GM19023 (cell line): Measurements from ENCODE around the gene KBTBD7.

Source experiments
- ATAC-seq: cut with Tn5 transposase; IDR thresholded peaks from one replicate; pipeline ENCODE4 v1.9.1; 2021; ENCODE audit warnings: mild to moderate bottlenecking, moderate library complexity; ENCODE audit not compliant: unreplicated experiment

KBTBD7 gene, protein sequence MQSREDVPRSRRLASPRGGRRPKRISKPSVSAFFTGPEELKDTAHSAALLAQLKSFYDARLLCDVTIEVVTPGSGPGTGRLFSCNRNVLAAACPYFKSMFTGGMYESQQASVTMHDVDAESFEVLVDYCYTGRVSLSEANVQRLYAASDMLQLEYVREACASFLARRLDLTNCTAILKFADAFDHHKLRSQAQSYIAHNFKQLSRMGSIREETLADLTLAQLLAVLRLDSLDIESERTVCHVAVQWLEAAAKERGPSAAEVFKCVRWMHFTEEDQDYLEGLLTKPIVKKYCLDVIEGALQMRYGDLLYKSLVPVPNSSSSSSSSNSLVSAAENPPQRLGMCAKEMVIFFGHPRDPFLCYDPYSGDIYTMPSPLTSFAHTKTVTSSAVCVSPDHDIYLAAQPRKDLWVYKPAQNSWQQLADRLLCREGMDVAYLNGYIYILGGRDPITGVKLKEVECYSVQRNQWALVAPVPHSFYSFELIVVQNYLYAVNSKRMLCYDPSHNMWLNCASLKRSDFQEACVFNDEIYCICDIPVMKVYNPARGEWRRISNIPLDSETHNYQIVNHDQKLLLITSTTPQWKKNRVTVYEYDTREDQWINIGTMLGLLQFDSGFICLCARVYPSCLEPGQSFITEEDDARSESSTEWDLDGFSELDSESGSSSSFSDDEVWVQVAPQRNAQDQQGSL

DNA sequence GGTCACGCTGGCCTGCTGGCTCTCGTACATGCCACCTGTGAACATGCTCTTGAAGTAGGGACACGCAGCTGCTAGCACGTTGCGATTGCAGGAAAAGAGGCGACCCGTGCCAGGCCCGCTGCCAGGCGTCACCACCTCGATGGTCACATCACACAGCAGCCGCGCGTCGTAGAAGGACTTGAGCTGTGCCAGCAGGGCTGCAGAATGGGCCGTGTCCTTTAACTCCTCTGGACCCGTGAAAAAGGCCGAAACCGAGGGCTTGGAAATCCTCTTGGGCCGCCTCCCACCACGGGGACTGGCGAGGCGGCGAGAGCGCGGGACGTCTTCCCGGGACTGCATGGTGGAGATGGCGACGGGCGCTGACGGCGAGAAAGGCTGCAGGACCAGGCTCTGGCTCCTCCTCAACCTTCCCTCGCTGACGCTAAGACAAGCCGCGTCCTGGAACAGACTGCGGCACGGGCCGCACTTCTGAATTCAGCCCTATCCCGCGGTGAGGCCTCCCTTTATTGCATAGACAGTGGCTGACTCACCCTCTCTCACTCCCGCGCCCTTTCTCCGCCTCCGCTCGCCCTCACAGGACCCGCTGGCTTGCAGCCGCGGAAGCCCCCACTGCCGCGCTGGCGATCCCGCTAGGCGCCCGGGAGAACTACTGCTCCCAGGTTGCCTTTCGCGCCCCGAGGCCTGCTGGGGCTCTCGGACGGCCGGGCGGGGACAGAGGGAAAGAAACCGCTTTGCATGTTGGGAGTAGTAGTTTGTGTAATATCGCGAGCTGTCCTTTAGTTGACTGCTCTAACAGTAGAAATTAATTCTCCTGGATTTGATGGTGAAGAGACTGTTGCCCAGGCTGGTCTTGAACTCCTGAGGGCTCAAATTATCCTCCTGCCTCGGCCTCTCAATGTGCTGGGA, at the start of gene KBTBD7:
KBTBD7 (minus strand) TSS at position 651 of the 906 bp plus-strand sequence; CDS start at position 339, 312 bp downstream.
- ATAC-seq, result peak; percentile 97

- no peak for ATAC-seq
These were observed 47.3 kb upstream of the KBTBD7 start for GRCh38 chr13:41241626-41242025.

- ATAC-seq, result no peak
These were observed 42.0 kb upstream of the KBTBD7 start for GRCh38 chr13:41236369-41236768.

GRCh38 chr13:41232578-41233480, 38.5 kb upstream of the KBTBD7 start:
- no peak for ATAC-seq

- no peak for ATAC-seq
These were observed 37.4 kb upstream of the KBTBD7 start for GRCh38 chr13:41231786-41232185.

- ATAC-seq, result no peak
These were observed 36.8 kb upstream of the KBTBD7 start for GRCh38 chr13:41231025-41231677.

DNA sequence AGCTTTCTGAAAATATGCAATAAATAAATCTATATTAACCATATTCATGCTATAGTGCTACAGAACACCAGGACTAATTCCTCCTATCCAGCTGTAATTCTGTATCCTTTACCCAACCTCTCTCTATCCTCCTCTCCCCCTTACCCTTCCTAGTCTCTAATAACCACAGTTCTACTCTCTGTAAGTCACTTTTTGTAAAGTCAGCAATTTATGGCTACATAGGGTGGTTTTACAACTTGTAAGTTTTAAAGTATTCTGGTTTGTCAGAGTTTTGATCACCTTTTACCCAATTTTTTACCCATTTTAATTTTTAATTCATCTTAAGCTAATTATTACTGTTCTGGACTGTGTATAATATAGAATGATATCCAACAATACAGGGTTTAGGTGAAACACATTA, 35.0 kb upstream of the KBTBD7 start:
- ATAC-seq, result no peak

DNA sequence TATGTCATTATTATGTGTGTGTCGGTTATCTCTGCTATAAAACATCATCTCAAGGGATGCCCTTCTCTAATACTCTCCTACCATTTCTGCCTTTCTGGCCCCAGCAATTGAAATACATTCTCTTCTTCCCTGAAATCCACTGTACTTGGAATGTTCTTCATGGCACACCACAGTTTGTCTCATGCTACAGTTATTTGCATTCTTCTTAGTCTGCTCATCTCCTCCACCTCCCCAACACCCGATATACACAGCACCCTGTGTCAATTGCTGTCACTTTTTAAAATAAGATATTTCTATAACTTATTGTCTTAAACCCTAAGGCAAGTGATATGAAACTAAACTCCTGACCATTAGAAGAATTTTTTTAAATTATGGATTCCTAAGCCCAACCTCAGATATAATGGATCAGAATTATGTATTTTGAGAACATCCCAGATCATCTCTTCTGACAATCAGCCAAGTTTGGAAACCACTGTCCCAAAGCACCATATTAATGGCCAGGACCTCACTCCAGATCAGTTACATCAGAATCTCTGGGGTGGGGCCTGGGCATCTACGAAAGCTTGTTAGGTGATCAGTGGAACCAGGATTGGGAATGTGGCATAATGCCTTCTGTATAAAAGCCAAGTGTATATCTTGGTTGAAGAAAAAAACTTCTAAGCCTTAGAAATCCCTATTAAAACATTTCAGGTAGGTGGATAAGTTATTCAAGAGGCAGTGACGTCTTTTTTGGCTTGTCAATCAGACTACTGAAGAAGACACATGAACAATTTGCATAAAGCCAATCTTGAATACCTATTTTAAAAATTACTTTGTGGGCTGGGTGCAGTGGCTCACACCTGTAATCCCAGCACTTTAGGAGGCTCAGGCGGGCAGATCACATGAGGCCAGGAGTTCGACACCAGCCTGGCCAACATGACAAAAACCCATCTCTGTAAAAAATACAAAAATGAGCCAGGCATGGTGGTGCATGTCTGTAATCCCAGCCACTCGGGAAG, 30.0 kb upstream of the KBTBD7 start:
- no peak for ATAC-seq

GRCh38 chr13:41222259-41222852, 28.0 kb upstream of the KBTBD7 start:
- ATAC-seq, result peak; percentile 80

DNA sequence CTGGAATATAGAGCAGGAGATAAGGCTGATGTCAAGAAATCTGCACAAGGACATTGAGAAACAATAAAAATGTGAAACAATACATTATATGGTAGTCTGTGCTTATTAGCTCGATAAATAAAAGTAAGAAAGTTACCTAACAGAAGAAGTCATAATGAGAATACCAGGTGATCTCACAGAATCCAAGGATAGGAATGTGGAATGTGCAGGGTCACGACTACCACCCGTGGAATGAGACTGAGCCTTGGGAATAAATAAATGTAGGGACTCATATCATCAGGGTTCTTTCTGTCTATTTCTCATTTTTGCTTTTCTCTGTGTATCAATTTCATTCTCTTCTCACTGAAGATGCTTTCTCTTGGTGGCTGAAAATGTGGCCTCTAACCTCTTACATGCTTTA, 26.0 kb upstream of the KBTBD7 start:
- no peak for ATAC-seq

DNA sequence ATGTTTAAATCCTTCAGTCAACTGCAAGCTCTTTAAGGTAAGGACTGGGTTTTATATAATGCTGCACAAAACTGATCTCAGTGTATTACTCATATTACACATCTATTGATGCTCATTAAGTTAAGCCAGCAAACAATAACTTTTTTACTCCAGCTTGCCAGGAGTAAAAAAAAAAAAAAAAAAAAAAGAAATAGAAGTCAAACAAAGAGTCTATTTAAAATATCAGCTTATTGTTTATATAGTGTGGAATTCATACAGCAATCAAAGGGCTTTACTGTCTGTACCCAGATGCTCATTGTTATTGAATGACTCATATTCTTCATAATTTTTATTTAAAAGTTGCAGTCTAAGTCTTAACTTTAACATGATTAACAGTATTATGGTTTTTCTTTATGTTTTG, 21.8 kb upstream of the KBTBD7 start:
- ATAC-seq, result no peak

DNA sequence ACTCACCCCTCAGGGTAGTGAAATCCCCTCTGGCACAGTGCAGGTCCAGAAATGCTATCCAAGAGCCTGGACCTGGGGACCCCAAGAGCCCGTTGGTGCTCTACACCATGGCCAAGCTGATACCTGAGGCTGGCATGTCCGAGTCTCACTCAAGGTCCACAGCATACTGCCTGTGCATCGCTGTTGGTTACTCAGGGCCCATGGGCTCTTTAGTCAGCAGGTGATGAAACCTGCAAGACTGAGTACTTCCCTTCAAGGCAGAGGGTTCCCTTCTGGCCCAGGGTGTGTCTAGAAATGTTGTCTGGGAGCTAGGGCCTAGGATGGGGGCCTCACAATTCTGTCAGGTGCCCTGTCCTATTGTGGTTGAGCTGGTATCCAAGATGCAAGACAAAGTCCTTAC, 19.6 kb upstream of the KBTBD7 start:
- no peak for ATAC-seq

- no peak for ATAC-seq
These were observed 18.9 kb upstream of the KBTBD7 start for GRCh38 chr13:41213316-41213715.

DNA sequence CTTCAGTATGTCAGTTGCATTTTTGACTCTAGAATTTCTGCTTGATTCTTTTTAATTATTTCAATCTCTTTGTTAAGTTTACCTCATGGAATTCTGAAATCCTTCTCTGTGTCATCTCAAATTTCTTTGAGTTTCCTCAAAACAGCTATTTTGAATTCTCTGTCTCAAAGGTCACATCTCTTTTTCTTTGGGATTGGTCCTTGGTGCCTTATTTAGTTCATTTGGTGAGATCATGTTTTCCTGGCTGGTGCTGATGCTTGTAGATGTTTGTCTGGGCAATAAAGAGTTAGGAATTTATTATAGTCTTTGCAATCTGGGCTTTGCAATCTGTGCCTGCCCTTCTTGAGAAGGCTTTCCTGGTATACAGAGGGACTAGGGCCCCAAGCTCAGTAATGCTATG, 18.5 kb upstream of the KBTBD7 start:
- no peak for ATAC-seq

- ATAC-seq, result no peak
These were observed 16.7 kb upstream of the KBTBD7 start for GRCh38 chr13:41211062-41211461.

- no peak for ATAC-seq
These were observed 12.1 kb upstream of the KBTBD7 start for GRCh38 chr13:41206467-41206866.

GRCh38 chr13:41203810-41204209, 9.4 kb upstream of the KBTBD7 start:
- no peak for ATAC-seq

DNA sequence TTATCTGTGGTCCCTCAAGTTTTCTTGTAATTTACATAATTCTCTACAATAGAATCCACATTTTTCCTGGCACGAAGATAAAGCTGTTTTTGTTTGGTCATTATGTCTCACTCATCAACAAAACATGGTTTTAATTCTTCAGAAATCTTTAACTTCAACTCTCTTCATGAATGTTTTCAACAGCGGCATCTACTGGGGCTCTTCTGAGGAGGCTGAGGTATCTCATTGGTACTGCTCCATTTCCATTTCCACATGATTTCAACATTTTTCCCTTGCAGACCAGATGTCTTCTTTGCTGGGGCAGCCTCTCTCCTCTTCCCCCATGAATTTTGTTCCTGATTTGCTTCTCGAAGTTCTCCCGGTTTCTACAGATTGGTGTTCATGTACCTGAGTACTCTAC, 5.8 kb upstream of the KBTBD7 start:
- ATAC-seq, result no peak
